Glutamatergic neuron (in vitro differentiated cells): ENCODE results near the gene ZRANB2. TPM values are rescaled to one million over a fixed set of nuclear protein-coding genes. Genes with fewer than 3 reads are reported as not detected.

ENCODE experiments used
- DNase-seq: peaks from one replicate; pipeline ENCODE4 v3.0.0; 2022
- H3K27ac Mint-ChIP-seq: one replicate; pipeline ENCODE4 v1.8.0; 2020; ENCODE audit warnings: mild to moderate bottlenecking, mixed read lengths, inconsistent platforms; ENCODE audit not compliant: unreplicated experiment
- H3K27me3 Mint-ChIP-seq: one replicate; pipeline ENCODE4 v1.8.0; 2020; ENCODE audit warnings: mild to moderate bottlenecking, moderate library complexity, mixed read lengths, inconsistent platforms; ENCODE audit not compliant: unreplicated experiment
- H3K36me3 Mint-ChIP-seq: one replicate; pipeline ENCODE4 v1.8.0; 2020; ENCODE audit warnings: mild to moderate bottlenecking, mixed read lengths, inconsistent platforms; ENCODE audit not compliant: unreplicated experiment
- H3K4me1 Mint-ChIP-seq: one replicate; pipeline ENCODE4 v1.8.0; 2020; ENCODE audit warnings: mild to moderate bottlenecking, low read depth, mixed read lengths, inconsistent platforms; ENCODE audit not compliant: unreplicated experiment
- H3K4me3 Mint-ChIP-seq: one replicate; pipeline ENCODE4 v1.8.0; 2020; ENCODE audit warnings: mild to moderate bottlenecking, mixed read lengths, inconsistent platforms; ENCODE audit not compliant: unreplicated experiment
- H3K9me3 Mint-ChIP-seq: one replicate; pipeline ENCODE4 v1.8.0; 2020; ENCODE audit warnings: mild to moderate bottlenecking, moderate library complexity, mixed read lengths, inconsistent platforms; ENCODE audit not compliant: unreplicated experiment
- CTCF ChIP-seq: fragments of 200-600 bp; sonication (generic); IDR thresholded peaks from one replicate; pipeline ENCODE4 v1.5.0; 2021; ENCODE audit not compliant: partially characterized antibody, unreplicated experiment
- total RNA-seq: library from RNA; stranded (reverse); fragmentation: NEBNext Ultra II Directional; extraction: Animal tissue kit (Norgen Biotek cat#: 25700); gene quantifications from one replicate; pipeline ENCODE4 v1.2.1, GENCODE V29; 2021; ENCODE audit not compliant: unreplicated experiment

ZRANB2 gene
- total RNA-seq, 1 donor from 2014 or later: 81.0 TPM

DNA sequence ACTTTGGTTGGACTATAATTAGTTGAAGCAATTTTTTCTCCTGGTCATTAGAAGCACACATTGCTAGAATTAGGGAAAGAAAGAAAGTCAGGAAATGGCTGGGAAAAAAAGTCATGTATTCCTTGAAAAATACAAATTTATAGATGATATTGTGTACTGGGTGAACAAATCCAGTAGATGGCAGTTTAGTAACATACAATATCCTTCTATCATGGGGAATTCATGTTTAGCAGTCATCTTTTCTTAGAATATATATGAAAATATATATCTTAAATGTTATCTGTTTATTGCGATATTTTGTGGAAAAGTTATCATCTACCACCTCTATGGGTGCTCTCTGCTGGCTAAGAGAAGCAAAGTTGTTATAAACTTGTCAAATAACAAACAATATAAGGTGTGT, 13.1 kb upstream of the ZRANB2 start:
- Mint-ChIP-seq H3K9me3 (no peaks in the 10 kb centered on the region), H3K36me3 (no peaks in the 10 kb centered on the region), H3K4me1 (peaks cover 3% of the 10 kb centered on the region), H3K27me3 (no peaks in the 10 kb centered on the region), H3K4me3 (no peak overlapping the region), H3K27ac (no peak overlapping the region)
- DNase-seq: no peak
- peak; percentile 31 for TF ChIP-seq CTCF

DNA sequence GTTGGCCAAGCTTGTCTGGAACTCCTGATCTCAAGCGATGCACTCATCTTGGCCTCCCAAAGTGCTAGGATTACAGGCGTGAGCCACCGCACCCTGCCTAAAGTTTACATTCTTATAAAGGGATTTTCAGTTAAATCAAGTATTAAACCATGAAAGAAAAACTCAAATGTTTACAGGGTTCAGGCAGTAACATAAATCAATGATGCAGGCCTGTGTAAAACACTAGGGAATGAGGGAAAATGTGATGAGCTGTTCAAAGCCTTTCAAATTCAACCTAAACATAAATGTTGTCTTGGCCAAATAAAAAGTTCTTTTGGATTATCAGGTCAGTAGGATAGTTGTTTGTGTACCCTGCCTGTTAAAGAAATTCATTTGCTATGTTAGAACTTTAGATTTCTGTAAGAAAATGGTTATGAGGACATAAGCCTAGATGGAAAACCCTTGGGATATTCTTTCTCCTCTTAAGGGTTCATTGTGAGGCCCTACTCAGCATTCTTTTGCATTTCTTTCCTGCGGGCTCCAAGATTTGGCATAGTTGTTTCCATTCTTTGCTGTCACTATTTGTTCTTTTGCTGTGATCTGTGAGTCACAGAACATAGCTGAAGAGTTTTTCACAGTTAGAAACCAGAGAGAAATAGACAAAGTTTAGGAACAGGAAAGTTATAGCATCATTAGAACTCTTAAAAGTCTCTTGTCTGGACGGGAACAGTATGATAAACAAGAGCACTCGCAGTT, 8.9 kb upstream of the ZRANB2 start:
- no peaks in the 10 kb centered on the region for H3K4me1 Mint-ChIP-seq
- H3K27me3 Mint-ChIP-seq: no peaks in the 10 kb centered on the region

DNA sequence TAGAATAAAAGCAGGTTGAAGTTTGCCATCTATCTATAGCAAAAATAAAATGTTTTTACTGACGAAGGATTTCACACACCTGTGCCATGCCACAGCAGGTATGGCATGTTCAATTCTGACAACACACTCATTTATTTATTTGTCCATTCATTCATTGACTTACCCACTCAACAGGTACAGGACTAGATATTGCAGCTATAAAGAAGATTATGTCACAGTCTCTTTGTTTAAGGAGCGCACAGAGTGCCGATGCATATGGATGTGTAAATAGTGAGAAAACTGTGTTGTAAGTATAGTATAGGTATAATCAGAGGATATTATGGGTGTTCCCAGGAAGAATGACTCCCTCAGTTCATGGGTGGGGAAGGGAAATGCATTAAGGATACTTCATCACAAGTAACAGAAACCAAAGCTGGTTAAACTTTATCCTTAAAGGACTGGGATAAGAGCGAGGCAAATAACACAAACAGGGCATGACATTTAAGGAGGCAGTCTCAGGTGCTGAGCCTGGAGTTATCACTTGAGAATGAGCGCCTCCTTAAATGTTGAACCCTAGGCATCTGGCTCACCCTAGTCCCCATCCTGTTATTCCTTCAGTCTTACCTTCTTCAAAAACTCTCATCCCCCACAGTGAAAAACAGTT, 7.9 kb upstream of the ZRANB2 start:
- no peak overlapping the region for H3K27ac Mint-ChIP-seq
- DNase-seq: no peak
- H3K36me3 Mint-ChIP-seq: no peaks in the 10 kb centered on the region
- no peaks in the 10 kb centered on the region for H3K4me1 Mint-ChIP-seq
- H3K9me3 Mint-ChIP-seq: no peaks in the 10 kb centered on the region
- no peak for TF ChIP-seq CTCF
- H3K4me3 Mint-ChIP-seq: no peak overlapping the region
- peaks cover under 1% of the 10 kb centered on the region for H3K27me3 Mint-ChIP-seq

More for the DNA sequence above, 8.9 kb upstream of the ZRANB2 start:
- Mint-ChIP-seq H3K4me3 (no peak overlapping the region), H3K9me3 (no peaks in the 10 kb centered on the region), H3K27ac (no peak overlapping the region), H3K36me3 (no peaks in the 10 kb centered on the region)
- DNase-seq: no peak
- TF ChIP-seq CTCF: no peak

- H3K9me3 Mint-ChIP-seq: no peaks in the 10 kb centered on the region
- DNase-seq: no peak
- peaks cover 3% of the 10 kb centered on the region for H3K27me3 Mint-ChIP-seq
These were observed 6.9 kb upstream of the ZRANB2 start for GRCh38 chr1:71087713-71088112.

More at GRCh38 chr1:71087713-71088112, 6.9 kb upstream of the ZRANB2 start:
- Mint-ChIP-seq H3K4me1 (no peaks in the 10 kb centered on the region), H3K4me3 (no peak overlapping the region), H3K36me3 (no peaks in the 10 kb centered on the region), H3K27ac (no peak overlapping the region)
- TF ChIP-seq CTCF: no peak
